HG03175 (cell line): ENCODE measurements around the gene RETREG3.
"Not testable (repeated sequence)": the region's sequence is repeated elsewhere in the genome, so short reads cannot be mapped to it uniquely, and the experiment has no call there.

Source experiments
- ATAC-seq: cut with Tn5 transposase; IDR thresholded peaks from one replicate; pipeline ENCODE4 v1.9.1; 2021; ENCODE audit warnings: mild to moderate bottlenecking, moderate library complexity; ENCODE audit not compliant: unreplicated experiment

RETREG3 gene

GRCh38 chr17:42609182-42609813 lies at the start of gene RETREG3, which contains the start of gene TUBG1:
TSS of gene RETREG3 (minus strand) at chr17:42609374. CDS start at chr17:42609324, 50 bp downstream.
TSS of gene TUBG1 (plus strand) at chr17:42609683. CDS start at chr17:42609738, 55 bp downstream.
- peak; percentile 88 for ATAC-seq

- ATAC-seq, result no peak
Observed at GRCh38 chr17:42657824-42658588, 48.8 kb upstream of the RETREG3 start.

- no peak for ATAC-seq
Observed at GRCh38 chr17:42655528-42655927, 46.4 kb upstream of the RETREG3 start.

- ATAC-seq, result no peak
Observed at GRCh38 chr17:42653179-42654124, 44.3 kb upstream of the RETREG3 start.

GRCh38 chr17:42651392-42651791 lies 42.2 kb upstream of the RETREG3 start:
- ATAC-seq, result no peak

GRCh38 chr17:42647778-42648177 lies 38.6 kb upstream of the RETREG3 start:
- no peak for ATAC-seq

- no peak for ATAC-seq
Observed at GRCh38 chr17:42642336-42642735, 33.2 kb upstream of the RETREG3 start.

GRCh38 chr17:42640121-42640520 lies 30.9 kb upstream of the RETREG3 start:
- ATAC-seq, result no peak

GRCh38 chr17:42639525-42640113 lies 30.4 kb upstream of the RETREG3 start:
- no peak for ATAC-seq

GRCh38 chr17:42632949-42633444 lies 23.8 kb upstream of the RETREG3 start:
- ATAC-seq, result no peak

GRCh38 chr17:42629411-42630009 lies 20.3 kb upstream of the RETREG3 start:
- ATAC-seq, result no peak

GRCh38 chr17:42627032-42627764 lies 18.0 kb upstream of the RETREG3 start:
- not testable (repeated sequence) for ATAC-seq

- ATAC-seq, result no peak
Observed at GRCh38 chr17:42623732-42624596, 14.8 kb upstream of the RETREG3 start.

GRCh38 chr17:42623271-42623670 lies 14.1 kb upstream of the RETREG3 start:
- ATAC-seq, result no peak

- not testable (repeated sequence) for ATAC-seq
Observed at GRCh38 chr17:42621987-42622386, 12.8 kb upstream of the RETREG3 start.

- peak; percentile 73 for ATAC-seq
Observed at GRCh38 chr17:42618442-42619150, 9.4 kb upstream of the RETREG3 start.

- ATAC-seq, result peak; percentile 18
Observed at GRCh38 chr17:42617956-42618431, 8.8 kb upstream of the RETREG3 start.
